GM19467 (cell line): ENCODE data around the gene LRRC70.

ENCODE experiments used
- ATAC-seq: cut with Tn5 transposase; IDR thresholded peaks from one replicate; pipeline ENCODE4 v1.9.1; 2021; ENCODE audit warnings: mild to moderate bottlenecking, moderate library complexity; ENCODE audit not compliant: unreplicated experiment

Gene LRRC70

GRCh38 chr5:62572918-62573514 is 5.6 kb upstream of the LRRC70 start:
- ATAC-seq, result no peak

- peak; percentile 44 for ATAC-seq
These were observed 4.0 kb upstream of the LRRC70 start for GRCh38 chr5:62574599-62574998.

- no peak for ATAC-seq
These were observed 3.6 kb upstream of the LRRC70 start for GRCh38 chr5:62575066-62575465.

GRCh38 chr5:62575489-62575888 is 3.1 kb upstream of the LRRC70 start:
- no peak for ATAC-seq

DNA sequence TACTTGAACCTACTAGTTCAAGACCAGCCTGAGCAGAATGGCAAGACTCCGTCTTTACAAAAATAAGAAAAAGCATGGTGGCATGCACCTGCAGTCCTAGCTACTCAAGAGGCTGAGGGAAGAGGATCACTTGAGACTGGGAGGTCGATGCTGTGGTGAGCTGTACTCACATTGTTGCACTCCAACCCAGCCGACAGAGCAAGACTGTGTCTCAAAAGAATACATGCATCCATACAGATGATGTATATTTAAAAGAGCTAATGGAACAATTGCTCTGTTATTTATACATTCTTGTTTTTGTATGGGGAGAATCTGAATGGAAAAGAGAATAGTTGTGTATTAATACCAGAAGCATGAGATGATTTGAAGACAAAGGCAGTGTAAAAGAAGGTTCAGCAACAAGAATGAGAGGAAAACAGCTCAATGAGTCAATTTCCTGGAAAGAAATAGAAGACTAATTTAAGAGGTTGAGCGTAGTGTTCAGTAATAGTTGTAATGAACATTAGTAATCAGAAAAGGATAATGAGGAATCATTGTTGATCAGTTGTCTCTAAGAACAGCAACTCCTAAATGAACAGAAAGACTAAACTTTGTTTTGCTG is 1.9 kb upstream of the LRRC70 start:
- ATAC-seq, result no peak

DNA sequence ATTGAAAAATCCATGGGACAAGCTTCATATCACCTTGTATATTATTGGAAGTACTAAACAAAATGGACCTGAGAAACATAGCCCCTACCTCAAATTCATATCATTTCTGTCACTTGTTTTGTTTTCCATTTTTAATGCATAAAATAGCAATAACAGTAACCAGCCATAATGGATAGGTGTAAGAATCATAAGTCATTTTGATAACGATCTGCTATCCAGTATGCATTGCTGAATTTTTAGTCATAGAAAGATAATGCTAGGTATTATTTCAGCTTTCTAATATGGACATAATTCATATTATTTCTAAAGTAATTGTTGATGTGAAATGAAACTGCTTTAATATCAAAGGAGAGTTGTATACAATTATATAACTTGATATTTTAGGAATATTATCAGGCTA is 1.1 kb upstream of the LRRC70 start:
- no peak for ATAC-seq

GRCh38 chr5:62579761-62580160 is 1.1 kb downstream of the LRRC70 start:
- ATAC-seq, result no peak

- ATAC-seq, result no peak
These were observed 3.4 kb downstream of the LRRC70 start for GRCh38 chr5:62581836-62582597.

DNA sequence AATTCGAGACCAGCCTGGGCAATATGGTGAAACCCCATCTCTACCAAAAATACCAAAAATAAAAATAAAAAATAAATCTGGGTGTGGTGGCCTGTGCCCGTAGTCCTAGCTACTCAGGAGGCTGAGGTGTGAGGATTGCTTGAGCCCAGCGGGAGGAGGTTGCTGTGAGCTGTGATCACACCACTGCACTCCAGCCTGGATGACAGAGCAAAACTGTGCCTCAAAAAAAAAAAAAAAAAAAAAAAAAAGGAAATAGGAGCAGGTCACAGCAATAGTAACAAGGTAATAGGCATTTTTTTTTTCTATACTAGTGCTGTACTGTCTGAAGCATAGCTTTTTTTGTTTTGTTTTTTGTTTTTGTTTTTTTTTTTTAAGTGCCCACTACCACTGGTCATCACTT is 5.8 kb downstream of the LRRC70 start:
- no peak for ATAC-seq

DNA sequence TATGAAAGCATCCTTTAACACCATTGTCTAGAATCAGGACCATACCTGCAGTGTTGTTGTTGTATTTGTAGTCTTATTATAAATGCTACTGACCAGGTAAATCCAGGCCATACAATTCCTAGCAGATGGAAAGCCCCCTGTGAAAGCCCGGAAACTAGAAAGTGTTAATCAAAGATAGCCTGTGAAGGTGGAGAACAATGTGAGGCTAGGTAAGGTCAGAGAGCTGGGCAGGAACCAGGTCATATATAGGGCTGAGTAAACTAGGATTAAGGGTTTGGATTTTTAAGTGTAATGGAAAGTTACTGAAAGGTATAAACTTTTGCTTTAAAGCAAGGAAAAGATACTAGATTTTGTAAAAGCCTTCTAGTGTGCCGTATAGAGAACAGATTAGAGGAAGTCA is 6.7 kb downstream of the LRRC70 start:
- ATAC-seq, result no peak

DNA sequence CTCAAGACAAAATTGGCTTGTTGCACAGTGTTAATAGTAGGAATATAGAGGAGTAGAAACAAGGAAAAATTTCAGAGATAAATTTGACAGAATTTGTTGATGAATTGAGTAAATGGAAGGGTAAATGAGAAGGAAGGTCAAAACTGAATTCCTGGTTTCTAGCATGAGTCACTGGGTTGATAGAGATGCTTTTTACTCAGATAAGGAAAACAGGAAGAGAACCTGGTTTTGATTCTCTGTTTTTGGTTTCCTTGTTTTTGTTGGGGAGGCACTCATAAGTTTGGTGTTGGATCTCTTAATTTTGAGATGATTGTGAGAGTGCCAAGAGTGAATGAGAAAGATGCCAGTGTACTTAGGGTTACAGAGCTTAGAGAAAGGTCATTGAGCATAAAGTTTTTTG is 7.1 kb downstream of the LRRC70 start:
- ATAC-seq, result no peak

DNA sequence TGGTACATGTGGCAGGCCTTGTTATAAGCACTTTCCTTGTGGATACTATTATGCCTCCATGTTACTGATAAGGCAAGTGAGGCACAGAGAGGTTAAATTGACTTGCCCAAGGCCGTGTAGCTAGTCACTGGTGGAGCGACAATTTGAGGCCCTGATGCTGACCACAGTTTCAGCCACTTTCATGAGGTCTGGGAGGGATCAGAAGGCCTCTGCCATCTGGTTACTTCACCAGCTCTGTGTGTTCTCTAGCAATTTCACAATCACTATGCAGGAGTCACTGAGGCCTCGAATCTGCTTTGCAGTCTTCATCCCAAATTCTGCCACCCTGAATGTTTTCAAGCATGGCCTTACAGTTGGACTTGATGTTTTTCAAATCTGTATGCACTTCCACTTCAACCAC is 9.1 kb downstream of the LRRC70 start:
- no peak for ATAC-seq

DNA sequence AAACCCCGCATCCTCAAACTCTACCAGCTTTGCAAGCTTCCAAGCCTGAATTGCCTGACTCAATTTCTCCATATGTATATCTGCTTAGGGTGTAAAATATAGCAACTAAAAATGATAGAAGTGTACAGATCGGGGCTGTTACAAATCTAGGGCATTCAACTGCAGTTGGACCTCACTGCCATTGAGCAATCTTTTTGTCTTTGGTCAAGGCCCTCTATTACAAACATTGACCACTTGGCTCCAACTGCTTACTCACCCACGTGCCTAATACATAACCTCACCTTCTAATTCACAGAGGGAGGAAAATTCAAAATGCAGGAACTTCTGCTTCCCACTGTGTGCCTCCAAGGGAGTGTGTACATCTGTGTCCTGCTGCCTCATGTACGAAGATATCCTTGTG is 10.0 kb downstream of the LRRC70 start:
- no peak for ATAC-seq

GRCh38 chr5:62589504-62589903 is 10.9 kb downstream of the LRRC70 start:
- no peak for ATAC-seq

DNA sequence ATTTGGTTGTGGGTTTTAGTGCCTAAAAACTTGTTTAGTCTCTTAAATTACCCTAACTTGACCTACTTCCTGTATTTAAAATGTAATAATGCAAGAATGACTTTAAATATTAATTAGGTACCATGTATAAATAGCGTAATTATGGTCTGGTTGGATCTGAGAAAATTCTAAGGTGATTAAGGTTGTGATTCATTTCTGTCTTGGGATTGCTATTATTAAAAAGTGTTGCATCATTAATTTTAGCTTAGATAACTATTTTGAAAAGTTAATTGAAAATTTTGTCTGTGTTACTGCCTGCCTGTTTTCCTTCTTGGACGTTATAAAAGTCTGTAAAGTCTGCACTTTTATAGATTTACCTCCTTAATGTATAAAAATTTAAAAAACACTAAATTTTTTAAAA is 11.8 kb downstream of the LRRC70 start:
- no peak for ATAC-seq

- no peak for ATAC-seq
These were observed 13.9 kb downstream of the LRRC70 start for GRCh38 chr5:62592558-62592957.

- no peak for ATAC-seq
These were observed 14.7 kb downstream of the LRRC70 start for GRCh38 chr5:62593331-62593730.

GRCh38 chr5:62594364-62594984 is 15.9 kb downstream of the LRRC70 start:
- ATAC-seq, result no peak

DNA sequence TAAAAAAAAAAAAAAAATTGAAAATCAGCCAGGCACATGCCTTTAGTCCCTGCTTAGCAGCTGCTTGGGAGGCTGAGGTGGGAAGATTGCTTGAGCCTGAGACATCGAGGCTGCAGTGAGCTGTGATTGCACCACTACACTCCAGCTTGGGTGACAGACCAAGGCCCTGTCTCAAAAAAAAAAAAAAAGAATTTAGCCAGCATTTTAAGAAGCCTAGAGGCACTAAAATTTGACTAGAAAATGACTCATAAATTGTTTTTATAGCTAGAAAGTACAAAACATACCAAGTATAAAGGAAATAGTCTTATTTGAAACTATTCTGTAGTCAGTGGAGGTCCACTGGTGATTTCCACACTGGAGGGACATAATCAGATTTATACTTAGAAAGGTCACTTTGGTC is 17.5 kb downstream of the LRRC70 start:
- ATAC-seq, result no peak

DNA sequence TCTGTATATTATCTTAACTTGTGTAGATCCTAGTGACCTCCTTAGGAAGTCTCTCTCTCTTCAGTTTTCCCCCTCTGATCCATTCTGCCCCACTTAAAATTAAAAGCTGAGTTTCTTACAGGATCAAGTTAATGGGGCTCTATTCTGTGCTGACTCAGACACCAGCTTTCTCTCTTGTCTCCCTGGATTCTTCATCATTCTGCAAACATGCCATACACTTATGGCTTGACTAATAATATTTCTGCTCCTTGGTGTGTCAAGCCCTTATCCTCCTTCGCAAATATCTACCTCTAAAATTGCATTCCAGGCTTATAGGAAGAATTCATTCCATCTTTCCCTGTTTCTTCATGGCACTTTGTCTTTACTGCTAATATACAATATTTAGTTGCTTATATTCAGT is 18.1 kb downstream of the LRRC70 start:
- ATAC-seq, result no peak

DNA sequence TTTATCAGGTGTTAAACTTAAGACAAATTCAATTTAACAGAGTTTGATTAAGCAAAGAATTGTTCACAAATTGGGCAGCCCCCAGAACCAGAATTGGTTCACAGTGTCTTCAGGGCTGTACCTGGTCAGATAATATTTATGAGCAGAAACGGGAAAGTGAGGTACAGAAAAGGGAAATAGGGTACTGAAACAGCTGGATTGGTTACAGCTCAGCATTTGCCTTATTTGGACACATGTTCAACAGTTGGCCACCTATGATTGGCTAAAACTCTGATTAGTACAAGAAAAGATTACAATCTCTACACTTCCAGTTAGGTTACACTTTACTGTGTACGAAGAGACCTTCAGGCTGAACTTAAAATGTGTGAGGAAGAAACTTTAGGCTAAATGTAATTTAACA is 18.7 kb downstream of the LRRC70 start:
- ATAC-seq, result no peak
